H1 (cell line): ENCODE results near the gene MOGAT3. TPM values are rescaled to one million over a fixed set of nuclear protein-coding genes. Genes with fewer than 3 reads are reported as not detected.

Experiments
- CTCF ChIA-PET: fragments of 300-600 bp; sonication (Branson Sonifier 250); formaldehyde crosslinking; loops from one replicate; lab custom pipeline; 2021; ENCODE audit not compliant: partially characterized antibody; lab: Charles Lee
- POLR2A ChIA-PET: fragments of 300-600 bp; sonication (Branson Sonifier 250); formaldehyde crosslinking; loops from one replicate; lab custom pipeline; 2021; ENCODE audit warnings: inconsistent platforms; ENCODE audit not compliant: partially characterized antibody; lab: Charles Lee
- DNase-seq, 2 experiments: peaks; one replicate each; pipeline versions ENCODE4 v3.0.0 to v3.0.0-alpha.2; 2010 to 2022; ENCODE audit warnings: low spot score in 2 of 2, low read depth in 1 of 2, mixed read lengths in 1 of 2
- FAIRE-seq: peaks from 2 replicates; lab custom pipeline; 2011; peaks lifted over from hg19 to GRCh38; lab: Jason Lieb, UNC
- H2AFZ ChIP-seq: 2 replicates; pipeline ENCODE4 v1.8.1; 2012; ENCODE audit warnings: low read length, inconsistent platforms
- H2AK5ac ChIP-seq: 2 replicates; pipeline ENCODE4 v1.6.1; 2013; ENCODE audit warnings: low read depth, low read length
- H2BK120ac ChIP-seq: replicated peaks from 2 replicates; pipeline ENCODE3; 2013; ENCODE audit warnings: low read depth, low read length, inconsistent platforms
- H2BK12ac ChIP-seq: 2 replicates; pipeline ENCODE4 v1.6.1; 2013; ENCODE audit warnings: low read depth, low read length
- H2BK15ac ChIP-seq: 2 replicates; pipeline ENCODE4 v1.6.1; 2013; ENCODE audit warnings: low read length
- H2BK20ac ChIP-seq: 2 replicates; pipeline ENCODE4 v1.6.1; 2013; ENCODE audit warnings: low read length
- H2BK5ac ChIP-seq: 2 replicates; pipeline ENCODE4 v1.6.1; 2013; ENCODE audit warnings: low read depth, low read length
- H3K14ac ChIP-seq: 2 replicates; pipeline ENCODE4 v1.6.1; 2013; ENCODE audit warnings: inconsistent platforms; ENCODE audit not compliant: insufficient read length
- H3K18ac ChIP-seq: 2 replicates; pipeline ENCODE4 v1.6.1; 2013; ENCODE audit warnings: low read length; ENCODE audit errors: extremely low read depth
- H3K23ac ChIP-seq: 2 replicates; pipeline ENCODE4 v1.6.1; 2013; ENCODE audit warnings: inconsistent platforms; ENCODE audit not compliant: insufficient read length
- H3K23me2 ChIP-seq: 2 replicates; pipeline ENCODE4 v1.6.1; 2013; ENCODE audit warnings: low read depth, low read length
- H3K27ac ChIP-seq: 2 replicates; pipeline ENCODE4 v1.6.1; 2011; ENCODE audit warnings: low read depth, low read length, inconsistent platforms
- H3K27me3 ChIP-seq, 4 experiments: replicated peaks in 1 of 4; 1 replicate in 1 of 4; 2 replicates in 3 of 4; pipeline versions ENCODE4 v1.6.1 to v1.8.1; 2011 to 2013; ENCODE audit warnings: low read length in 3 of 4, mild to moderate bottlenecking in 3 of 4, inconsistent platforms in 2 of 4, mixed read lengths in 2 of 4, moderate library complexity in 1 of 4; ENCODE audit not compliant: control insufficient read depth in 3 of 4, insufficient read depth in 3 of 4; ENCODE audit errors: extremely low read depth in 1 of 4
- H3K36me3 ChIP-seq, 4 experiments: 2 replicates each; pipeline versions ENCODE4 v1.6.1 to v1.8.1; 2011 to 2013; ENCODE audit warnings: mild to moderate bottlenecking in 4 of 4, low read length in 3 of 4, moderate library complexity in 2 of 4, control low read depth in 1 of 4, inconsistent platforms in 1 of 4; ENCODE audit not compliant: insufficient read depth in 4 of 4, control insufficient read depth in 2 of 4
- H3K4ac ChIP-seq: replicated peaks from 2 replicates; pipeline ENCODE3; 2013; ENCODE audit warnings: low read length, low read depth, mixed read lengths, inconsistent platforms; ENCODE audit not compliant: insufficient read length
- H3K4me1 ChIP-seq, 4 experiments: replicated peaks in 1 of 4; 1 replicate in 1 of 4; 2 replicates in 3 of 4; pipeline versions ENCODE4 v1.6.1 to v1.8.1; 2011 to 2013; ENCODE audit warnings: low read length in 3 of 4, inconsistent platforms in 2 of 4, mixed read lengths in 1 of 4; ENCODE audit not compliant: insufficient read depth in 4 of 4, control insufficient read depth in 3 of 4
- H3K4me2 ChIP-seq, 2 experiments: 2 replicates each; pipeline versions ENCODE4 v1.6.1 to v1.8.1; 2011 to 2013; ENCODE audit warnings: low read depth in 2 of 2, low read length in 2 of 2, control low read depth in 1 of 2, inconsistent platforms in 1 of 2, mild to moderate bottlenecking in 1 of 2; ENCODE audit not compliant: insufficient read depth in 1 of 2
- H3K4me3 ChIP-seq, 4 experiments: fragments of 200-600, 300-600 bp in 1 of 4; sonication (generic), shearing (Covaris generic), sonication (Bioruptor Twin) in 1 of 4; 2 replicates each; pipeline versions ENCODE4 v1.5.1 to v1.8.1; 2011 to 2016; ENCODE audit warnings: low read length in 4 of 4, low read depth in 3 of 4, control low read depth in 2 of 4, inconsistent platforms in 2 of 4, mild to moderate bottlenecking in 2 of 4, mixed read lengths in 1 of 4, moderate library complexity in 1 of 4; ENCODE audit not compliant: insufficient read depth in 2 of 4; ENCODE audit errors: extremely low read depth in 1 of 4
- H3K56ac ChIP-seq: replicated peaks from 2 replicates; pipeline ENCODE3; 2013; ENCODE audit warnings: low read depth, mild to moderate bottlenecking, mixed read lengths, low read length, inconsistent platforms; ENCODE audit not compliant: insufficient read length
- H3K79me1 ChIP-seq: 2 replicates; pipeline ENCODE4 v1.6.1; 2013; ENCODE audit warnings: low read depth, low read length, control low read depth
- H3K79me2 ChIP-seq, 2 experiments: 2 replicates each; pipeline versions ENCODE4 v1.6.1 to v1.8.1; 2012 to 2013; ENCODE audit warnings: low read length in 2 of 2, mild to moderate bottlenecking in 2 of 2, inconsistent platforms in 1 of 2; ENCODE audit not compliant: insufficient read depth in 2 of 2, control insufficient read depth in 1 of 2
- H3K9ac ChIP-seq, 4 experiments: replicated peaks in 1 of 4; 1 replicate in 1 of 4; 2 replicates in 3 of 4; pipeline versions ENCODE4 v1.6.1 to v1.8.1; 2011 to 2013; ENCODE audit warnings: low read depth in 3 of 4, low read length in 3 of 4, control low read depth in 2 of 4, mild to moderate bottlenecking in 2 of 4, moderate library complexity in 2 of 4, inconsistent platforms in 1 of 4; ENCODE audit errors: extremely low read depth in 1 of 4
- H3K9me3 ChIP-seq, 2 experiments: 2 replicates each; pipeline versions ENCODE4 v1.6.1 to v1.8.1; 2012 to 2013; ENCODE audit warnings: mild to moderate bottlenecking in 2 of 2, moderate library complexity in 2 of 2, control low read depth in 1 of 2, inconsistent platforms in 1 of 2, low read depth in 1 of 2, low read length in 1 of 2, mixed read lengths in 1 of 2; ENCODE audit not compliant: insufficient read depth in 2 of 2
- H4K20me1 ChIP-seq, 2 experiments: replicated peaks in 1 of 2; 2 replicates each; pipeline versions ENCODE3 to v1.8.1; 2011 to 2013; ENCODE audit warnings: inconsistent platforms in 2 of 2, low read length in 2 of 2, mild to moderate bottlenecking in 1 of 2; ENCODE audit not compliant: insufficient read depth in 2 of 2, control insufficient read depth in 1 of 2
- H4K5ac ChIP-seq: 2 replicates; pipeline ENCODE4 v1.6.1; 2013; ENCODE audit warnings: low read length, low read depth, mixed read lengths, inconsistent platforms; ENCODE audit not compliant: insufficient read length
- H4K8ac ChIP-seq: 2 replicates; pipeline ENCODE4 v1.8.0; 2013; ENCODE audit warnings: mild to moderate bottlenecking, moderate library complexity, low read length, inconsistent platforms; ENCODE audit not compliant: insufficient read depth; ENCODE audit errors: extremely low read depth
- H4K91ac ChIP-seq: replicated peaks from 2 replicates; pipeline ENCODE3; 2013; ENCODE audit warnings: low read length, mixed read lengths, inconsistent platforms; ENCODE audit not compliant: insufficient read length
- CTBP2 ChIP-seq: IDR thresholded peaks from 2 replicates; pipeline ENCODE4 v1.7.0; 2011; ENCODE audit warnings: borderline replicate concordance, mild to moderate bottlenecking, moderate library complexity, mixed read lengths, low read length; ENCODE audit not compliant: insufficient read depth, insufficient read length
- EGR1 ChIP-seq: IDR thresholded peaks from 2 replicates; pipeline ENCODE4 v1.6.1; 2011; ENCODE audit warnings: low read depth, low read length, borderline replicate concordance
- KDM1A ChIP-seq: fragments of 200-600, 300-600 bp; sonication (generic); IDR thresholded peaks from 2 replicates; pipeline ENCODE4 v1.7.1; 2016; ENCODE audit warnings: mild to moderate bottlenecking, low read length, borderline replicate concordance
- MAFK ChIP-seq: IDR thresholded peaks from 2 replicates; pipeline ENCODE4 v1.6.1; 2012; ENCODE audit warnings: low read depth, mild to moderate bottlenecking, improper control_type of control experiment, low read length
- NRF1 ChIP-seq: IDR thresholded peaks from 2 replicates; pipeline ENCODE4 v1.6.1; 2011; ENCODE audit warnings: mild to moderate bottlenecking, low read depth, low read length, improper control_type of control experiment
- RFX5 ChIP-seq: IDR thresholded peaks from 2 replicates; pipeline ENCODE4 v1.6.1; 2011; ENCODE audit warnings: low read depth, low read length, improper control_type of control experiment, borderline replicate concordance
- SAP30 ChIP-seq: fragments of 300-600 bp; sonication (generic); IDR thresholded peaks from 2 replicates; pipeline ENCODE4 v1.7.1; 2012; ENCODE audit warnings: low read length, moderate library complexity, mild to moderate bottlenecking, inconsistent platforms; ENCODE audit not compliant: insufficient read depth, insufficient replicate concordance
- SRF ChIP-seq: IDR thresholded peaks from 2 replicates; pipeline ENCODE4 v1.6.1; 2011; ENCODE audit warnings: mild to moderate bottlenecking, low read depth, low read length, moderate library complexity
- TBP ChIP-seq: IDR thresholded peaks from 2 replicates; pipeline ENCODE4 v1.6.1; 2011; ENCODE audit warnings: low read depth, low read length, improper control_type of control experiment
- YY1 ChIP-seq: IDR thresholded peaks from 2 replicates; pipeline ENCODE4 v1.6.1; 2011; ENCODE audit warnings: low read depth, mild to moderate bottlenecking, low read length
- WGBS, 2 experiments: shearing (Covaris generic) in 1 of 2; methylation state at CpG; one replicate each; pipeline versions ENCODE4 v1.1.6 to v1.1.7; 2013 to 2015; ENCODE audit warnings: low lambda C conversion rate in 2 of 2, mixed read lengths in 2 of 2, inconsistent platforms in 1 of 2, low coverage in 1 of 2, missing lambda C conversion rate in 1 of 2; ENCODE audit not compliant: insufficient replicate concordance in 2 of 2, insufficient coverage in 1 of 2, insufficient read length in 1 of 2; ENCODE audit errors: extremely low coverage in 1 of 2, missing lambda C conversion rate in 1 of 2; 5-methylcytosine and 5-hydroxymethylcytosine counted together
- polyA plus RNA-seq, 7 experiments: library from polyadenylated mRNA; depleted of rRNA in 3 of 7; stranded (reverse) in 5 of 7; unstranded in 2 of 7; fragments of >200 nt in 5 of 7; fragments of 200-250 nt in 2 of 7; gene quantifications; 1 replicate in 5 of 7; 2 replicates in 1 of 7; 4 replicates in 1 of 7; pipeline versions ENCODE4 v1.2.1 to v1.2.3, GENCODE V29; 2011 to 2013; ENCODE audit warnings: missing spikeins in 2 of 7, mixed read lengths in 2 of 7
- total RNA-seq: library from RNA; stranded (reverse); fragmentation: NEBNext Ultra II Directional; extraction: Animal tissue kit (Norgen Biotek cat#: 25700); gene quantifications from 2 replicates; pipeline ENCODE4 v1.2.1, GENCODE V29; 2021
- TF ChIP-seq, protein P1 (sequence below), 3 experiments: IDR thresholded peaks; 1 replicate in 2 of 3; 2 replicates in 1 of 3; pipeline versions ENCODE4 v1.5.1 to v1.6.1; 2011; ENCODE audit warnings: low read length in 3 of 3, mild to moderate bottlenecking in 3 of 3, inconsistent platforms in 2 of 3, low read depth in 1 of 3, moderate library complexity in 1 of 3; ENCODE audit not compliant: insufficient read depth in 1 of 3; ENCODE audit errors: control extremely low read depth in 1 of 3

The MOGAT3 gene
- total and polyA plus RNA-seq, 2 of the 8 experiments (the other 6 are each of a cell fraction or from before 2014, with no cell fraction given): 0.21 to 0.82 TPM

- Histone ChIP-seq H3K4me1 (peaks cover 0 to 2% (median 0%) of the 10 kb centered on the region in 4 experiments; a peak in 1 of 7 replicates), H2BK5ac (no peak overlapping the region), H3K18ac (no peak overlapping the region), H2AFZ (no peak overlapping the region), H3K14ac (no peak overlapping the region), H3K4me3 (no peak overlapping the region), H2BK12ac (no peak overlapping the region), H3K4me2 (no peak overlapping the region), H3K56ac (no peak overlapping the region), H3K27me3 (no peaks in the 10 kb centered on the region), H2BK120ac (no peak overlapping the region), H4K8ac (no peak overlapping the region), H3K79me1 (no peaks in the 10 kb centered on the region), H3K9ac (no peak overlapping the region), H3K36me3 (peaks cover 0 to 4% (median 0%) of the 10 kb centered on the region in 4 experiments; a peak in 3 of 8 replicates), H2BK15ac (no peak overlapping the region), H3K79me2 (no peaks in the 10 kb centered on the region), H4K91ac (no peak overlapping the region), H3K27ac (no peak overlapping the region), H4K5ac (no peak overlapping the region), H4K20me1 (peaks cover 0 to 2% of the 10 kb centered on the region in 2 experiments), H2BK20ac (no peak overlapping the region), H3K9me3 (no peaks in the 10 kb centered on the region), H3K23ac (no peak overlapping the region), H2AK5ac (no peak overlapping the region), H3K4ac (no peak overlapping the region), H3K23me2 (no peaks in the 10 kb centered on the region)
- 95% methylated on average over 18 of the region's 19 CpGs; no CpG with 5 or more reads in 1 of the 2 experiments for WGBS, 2 experiments
- POLR2A ChIA-PET: interaction anchor here (0.9 to 1.8 kb wide), 4 partner anchors 10 to 64 kb away, joined by 3 to 6 read pairs (median 4); partner anchors contain the start of gene MOGAT3
- CTCF ChIA-PET: interaction anchor here (1.1 to 1.6 kb wide), 5 partner anchors 17 to 72 kb away, joined by 3 to 7 read pairs (median 4); no protein-coding TSS in a partner anchor
- FAIRE-seq (no peak), DNase-seq (no peak)
- TF ChIP-seq RFX5 (no peak), SAP30 (no peak), MAFK (no peak), NRF1 (no peak), TBP (no peak), CTBP2 (no peak), KDM1A (no peak), EGR1 (no peak), YY1 (no peak), SRF (no peak)
- TF ChIP-seq, protein P1, sequence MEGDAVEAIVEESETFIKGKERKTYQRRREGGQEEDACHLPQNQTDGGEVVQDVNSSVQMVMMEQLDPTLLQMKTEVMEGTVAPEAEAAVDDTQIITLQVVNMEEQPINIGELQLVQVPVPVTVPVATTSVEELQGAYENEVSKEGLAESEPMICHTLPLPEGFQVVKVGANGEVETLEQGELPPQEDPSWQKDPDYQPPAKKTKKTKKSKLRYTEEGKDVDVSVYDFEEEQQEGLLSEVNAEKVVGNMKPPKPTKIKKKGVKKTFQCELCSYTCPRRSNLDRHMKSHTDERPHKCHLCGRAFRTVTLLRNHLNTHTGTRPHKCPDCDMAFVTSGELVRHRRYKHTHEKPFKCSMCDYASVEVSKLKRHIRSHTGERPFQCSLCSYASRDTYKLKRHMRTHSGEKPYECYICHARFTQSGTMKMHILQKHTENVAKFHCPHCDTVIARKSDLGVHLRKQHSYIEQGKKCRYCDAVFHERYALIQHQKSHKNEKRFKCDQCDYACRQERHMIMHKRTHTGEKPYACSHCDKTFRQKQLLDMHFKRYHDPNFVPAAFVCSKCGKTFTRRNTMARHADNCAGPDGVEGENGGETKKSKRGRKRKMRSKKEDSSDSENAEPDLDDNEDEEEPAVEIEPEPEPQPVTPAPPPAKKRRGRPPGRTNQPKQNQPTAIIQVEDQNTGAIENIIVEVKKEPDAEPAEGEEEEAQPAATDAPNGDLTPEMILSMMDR (IDR thresholded peaks at IDR 0.05; ENCODE audit: control extremely low read depth in 1 of 3, insufficient read depth in 1 of 3, low read depth in 1 of 3, low read length in 3 of 3): no peak
These were observed 9.3 kb upstream of the MOGAT3 start for GRCh38 chr7:101210143-101210542.
